SK-N-SH (cell line): ENCODE measurements around the gene PBXIP1.

Experiments
- EP300 ChIP-seq, 2 experiments: IDR thresholded peaks; 2 replicates each; pipeline versions ENCODE4 v1.4.0 to v1.6.1; 2012; ENCODE audit warnings: borderline replicate concordance in 1 of 2, low read depth in 1 of 2, low read length in 1 of 2
- FOXJ3 ChIP-seq: sonication (generic); formaldehyde crosslinking; IDR thresholded peaks from 2 replicates; pipeline ENCODE4 v1.5.1; 2020; ENCODE audit warnings: mild to moderate bottlenecking, missing genetic modification reagents
- TF ChIP-seq, protein P1 (sequence below): IDR thresholded peaks from 2 replicates; pipeline ENCODE4 v1.4.0; 2012; ENCODE audit warnings: low read depth
- TF ChIP-seq, protein P2 (sequence below): fragments of 200-600 bp; sonication (generic); IDR thresholded peaks from 2 replicates; pipeline ENCODE4 v1.6.1; 2017; ENCODE audit warnings: antibody characterized with exemption, mild to moderate bottlenecking, moderate library complexity

DNA sequence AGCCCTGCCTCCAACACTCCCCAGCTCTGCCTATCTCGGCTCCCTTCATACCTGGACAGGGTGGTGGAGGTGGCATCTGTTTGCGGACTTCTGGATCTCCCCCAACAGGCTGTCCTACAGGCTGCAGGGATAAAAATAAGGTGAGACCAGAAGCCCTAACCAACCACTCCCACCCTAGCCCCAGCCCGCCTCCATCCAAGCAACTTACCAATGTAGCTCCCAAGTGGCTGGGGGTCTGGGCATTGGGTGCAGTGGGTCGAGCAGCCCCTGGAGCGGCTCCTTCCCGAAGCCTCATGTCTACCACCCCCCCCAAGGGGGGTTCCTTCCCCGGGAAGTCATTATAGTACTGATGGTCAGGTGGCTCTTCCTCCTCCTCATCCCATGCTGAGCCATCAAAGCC lies 10.2 kb upstream of the PBXIP1 start:
- TF ChIP-seq FOXJ3 (CRISPR knock-in tag) (no peak), EP300 (IDR thresholded peaks at IDR 0.05; ENCODE audit: borderline replicate concordance in 1 of 2, low read depth in 1 of 2, low read length in 1 of 2) (no peak)
- TF ChIP-seq, protein P1, sequence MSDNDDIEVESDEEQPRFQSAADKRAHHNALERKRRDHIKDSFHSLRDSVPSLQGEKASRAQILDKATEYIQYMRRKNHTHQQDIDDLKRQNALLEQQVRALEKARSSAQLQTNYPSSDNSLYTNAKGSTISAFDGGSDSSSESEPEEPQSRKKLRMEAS = no peak
- TF ChIP-seq, protein P2, sequence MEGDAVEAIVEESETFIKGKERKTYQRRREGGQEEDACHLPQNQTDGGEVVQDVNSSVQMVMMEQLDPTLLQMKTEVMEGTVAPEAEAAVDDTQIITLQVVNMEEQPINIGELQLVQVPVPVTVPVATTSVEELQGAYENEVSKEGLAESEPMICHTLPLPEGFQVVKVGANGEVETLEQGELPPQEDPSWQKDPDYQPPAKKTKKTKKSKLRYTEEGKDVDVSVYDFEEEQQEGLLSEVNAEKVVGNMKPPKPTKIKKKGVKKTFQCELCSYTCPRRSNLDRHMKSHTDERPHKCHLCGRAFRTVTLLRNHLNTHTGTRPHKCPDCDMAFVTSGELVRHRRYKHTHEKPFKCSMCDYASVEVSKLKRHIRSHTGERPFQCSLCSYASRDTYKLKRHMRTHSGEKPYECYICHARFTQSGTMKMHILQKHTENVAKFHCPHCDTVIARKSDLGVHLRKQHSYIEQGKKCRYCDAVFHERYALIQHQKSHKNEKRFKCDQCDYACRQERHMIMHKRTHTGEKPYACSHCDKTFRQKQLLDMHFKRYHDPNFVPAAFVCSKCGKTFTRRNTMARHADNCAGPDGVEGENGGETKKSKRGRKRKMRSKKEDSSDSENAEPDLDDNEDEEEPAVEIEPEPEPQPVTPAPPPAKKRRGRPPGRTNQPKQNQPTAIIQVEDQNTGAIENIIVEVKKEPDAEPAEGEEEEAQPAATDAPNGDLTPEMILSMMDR = no peak
